PFSK-1 (cell line): Measurements from ENCODE around the gene BCL10.

Experiments
- FOXP2 ChIP-seq: optimal IDR thresholded peaks from 2 replicates; pipeline ENCODE3; 2011; ENCODE audit warnings: borderline replicate concordance, control low read depth, inconsistent platforms; ENCODE audit not compliant: insufficient read depth; ENCODE audit errors: extremely low read length, extremely low read depth
- POLR2AphosphoS5 ChIP-seq: IDR thresholded peaks from 2 replicates; pipeline ENCODE4 v1.6.1; 2012; ENCODE audit warnings: low read depth, mild to moderate bottlenecking, control low read depth, low read length, moderate library complexity
- SIN3A ChIP-seq: IDR thresholded peaks from 2 replicates; pipeline ENCODE4 v1.6.1; 2012; ENCODE audit warnings: mild to moderate bottlenecking, low read length, moderate library complexity, borderline replicate concordance; ENCODE audit not compliant: insufficient read depth
- TAF1 ChIP-seq: IDR thresholded peaks from 2 replicates; pipeline ENCODE4 v1.6.1; 2012; ENCODE audit warnings: low read length, control low read depth, borderline replicate concordance; ENCODE audit not compliant: insufficient read depth
- TF ChIP-seq, protein P1 (sequence below), 2 experiments: IDR thresholded peaks; 2 replicates each; pipeline versions ENCODE4 v1.6.1 to v1.8.0; 2011 to 2012; ENCODE audit warnings: low read depth in 2 of 2, low read length in 2 of 2, control low read depth in 1 of 2, inconsistent platforms in 1 of 2, mild to moderate bottlenecking in 1 of 2, moderate library complexity in 1 of 2; ENCODE audit not compliant: insufficient read depth in 1 of 2

The BCL10 gene

GRCh38 chr1:85228972-85229371 is 47.5 kb downstream of the BCL10 start:
- TF ChIP-seq POLR2AphosphoS5 (no peak), TAF1 (no peak), FOXP2 (no peak), SIN3A (no peak)
- TF ChIP-seq, protein P1, sequence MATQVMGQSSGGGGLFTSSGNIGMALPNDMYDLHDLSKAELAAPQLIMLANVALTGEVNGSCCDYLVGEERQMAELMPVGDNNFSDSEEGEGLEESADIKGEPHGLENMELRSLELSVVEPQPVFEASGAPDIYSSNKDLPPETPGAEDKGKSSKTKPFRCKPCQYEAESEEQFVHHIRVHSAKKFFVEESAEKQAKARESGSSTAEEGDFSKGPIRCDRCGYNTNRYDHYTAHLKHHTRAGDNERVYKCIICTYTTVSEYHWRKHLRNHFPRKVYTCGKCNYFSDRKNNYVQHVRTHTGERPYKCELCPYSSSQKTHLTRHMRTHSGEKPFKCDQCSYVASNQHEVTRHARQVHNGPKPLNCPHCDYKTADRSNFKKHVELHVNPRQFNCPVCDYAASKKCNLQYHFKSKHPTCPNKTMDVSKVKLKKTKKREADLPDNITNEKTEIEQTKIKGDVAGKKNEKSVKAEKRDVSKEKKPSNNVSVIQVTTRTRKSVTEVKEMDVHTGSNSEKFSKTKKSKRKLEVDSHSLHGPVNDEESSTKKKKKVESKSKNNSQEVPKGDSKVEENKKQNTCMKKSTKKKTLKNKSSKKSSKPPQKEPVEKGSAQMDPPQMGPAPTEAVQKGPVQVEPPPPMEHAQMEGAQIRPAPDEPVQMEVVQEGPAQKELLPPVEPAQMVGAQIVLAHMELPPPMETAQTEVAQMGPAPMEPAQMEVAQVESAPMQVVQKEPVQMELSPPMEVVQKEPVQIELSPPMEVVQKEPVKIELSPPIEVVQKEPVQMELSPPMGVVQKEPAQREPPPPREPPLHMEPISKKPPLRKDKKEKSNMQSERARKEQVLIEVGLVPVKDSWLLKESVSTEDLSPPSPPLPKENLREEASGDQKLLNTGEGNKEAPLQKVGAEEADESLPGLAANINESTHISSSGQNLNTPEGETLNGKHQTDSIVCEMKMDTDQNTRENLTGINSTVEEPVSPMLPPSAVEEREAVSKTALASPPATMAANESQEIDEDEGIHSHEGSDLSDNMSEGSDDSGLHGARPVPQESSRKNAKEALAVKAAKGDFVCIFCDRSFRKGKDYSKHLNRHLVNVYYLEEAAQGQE (IDR thresholded peaks at IDR 0.05; ENCODE audit: insufficient read depth in 1 of 2, low read depth in 2 of 2, low read length in 2 of 2): no peak

GRCh38 chr1:85225624-85226380 is 50.6 kb downstream of the BCL10 start:
- TF ChIP-seq, protein P1 (IDR thresholded peaks at IDR 0.05; ENCODE audit: insufficient read depth in 1 of 2, low read depth in 2 of 2, low read length in 2 of 2): no peak
- TF ChIP-seq POLR2AphosphoS5 (no peak), SIN3A (no peak), TAF1 (no peak), FOXP2 (no peak)

- TF ChIP-seq SIN3A (no peak), POLR2AphosphoS5 (no peak), FOXP2 (no peak), TAF1 (no peak)
- TF ChIP-seq, protein P1 (IDR thresholded peaks at IDR 0.05; ENCODE audit: insufficient read depth in 1 of 2, low read depth in 2 of 2, low read length in 2 of 2): no peak
These were observed 51.5 kb downstream of the BCL10 start for GRCh38 chr1:85224734-85225623.

- TF ChIP-seq, protein P1 (IDR thresholded peaks at IDR 0.05; ENCODE audit: insufficient read depth in 1 of 2, low read depth in 2 of 2, low read length in 2 of 2): no peak
- TF ChIP-seq FOXP2 (no peak), SIN3A (no peak), POLR2AphosphoS5 (no peak), TAF1 (no peak)
These were observed 52.1 kb downstream of the BCL10 start for GRCh38 chr1:85224295-85224694.
